PC-3 (cell line): ENCODE data around the gene KBTBD7.

Source experiments
- CTCF ChIP-seq: fragments of 300-600 bp; sonication (generic); conservative IDR thresholded peaks from 2 replicates; pipeline ENCODE4 v1.5.1; 2017; ENCODE audit warnings: antibody characterized with exemption, low read depth, mild to moderate bottlenecking, low read length
- EZH2 ChIP-seq: fragments of 300-600 bp; sonication (generic); IDR thresholded peaks from one replicate; pipeline ENCODE4 v1.6.1; 2017; ENCODE audit warnings: antibody characterized with exemption, mild to moderate bottlenecking, low read length; ENCODE audit not compliant: unreplicated experiment

- TF ChIP-seq CTCF (no peak), EZH2 (no peak)
These were observed 26.0 kb upstream of the KBTBD7 start for GRCh38 chr13:41220401-41220800.
